K562 (cell line): ENCODE measurements around the gene MED15. TPM values are rescaled to one million over a fixed set of nuclear protein-coding genes. Genes with fewer than 3 reads are reported as not detected.
A peak's percentile ranks its signal among the peaks of the same experiment; 100 is the strongest.

Experiments used
- CREB1 ChIP-seq, 2 experiments: sonication (generic) in 1 of 2; formaldehyde crosslinking in 1 of 2; IDR thresholded peaks; 2 replicates each; pipeline versions ENCODE4 v1.6.1 to v1.8.0; 2012 to 2022; ENCODE audit warnings: inconsistent platforms in 1 of 2, mild to moderate bottlenecking in 1 of 2, missing genetic modification reagents in 1 of 2, moderate library complexity in 1 of 2
- FOS ChIP-seq: IDR thresholded peaks from 3 replicates; pipeline ENCODE4 v1.6.1; 2011; ENCODE audit not compliant: insufficient read length; ENCODE audit errors: extremely low read depth
- HCFC1 ChIP-seq: IDR thresholded peaks from 2 replicates; pipeline ENCODE4 v1.6.1; 2012; ENCODE audit warnings: low read depth, low read length, improper control_type of control experiment
- KLF1 ChIP-seq: fragments of 450-650 bp; IDR thresholded peaks from 2 replicates; pipeline ENCODE4 v1.6.1; 2016; ENCODE audit warnings: missing genetic modification characterization, missing compliant biosample characterization
- MAZ ChIP-seq, 2 experiments: fragments of 450-650 bp in 1 of 2; sonication (generic) in 1 of 2; formaldehyde crosslinking; IDR thresholded peaks in 1 of 2; conservative IDR thresholded peaks in 1 of 2; 2 replicates each; pipeline versions ENCODE4 v1.4.0 to v1.5.0; 2020; ENCODE audit warnings: mild to moderate bottlenecking in 1 of 2, missing genetic modification reagents in 1 of 2
- NR2F6 ChIP-seq: fragments of 450-650 bp; formaldehyde crosslinking; IDR thresholded peaks from 2 replicates; pipeline ENCODE4 v1.4.0; 2020; ENCODE audit warnings: mild to moderate bottlenecking
- PATZ1 ChIP-seq: fragments of 250-450 bp; sonication (Bioruptor Pico); IDR thresholded peaks from 2 replicates; pipeline ENCODE4 v1.5.0; 2020; ENCODE audit warnings: mild to moderate bottlenecking, borderline replicate concordance
- PRPF4 ChIP-seq: fragments of 200-400 bp; formaldehyde crosslinking; IDR thresholded peaks from one replicate; pipeline ENCODE4 v1.6.1; 2017; ENCODE audit warnings: low read length, low read depth, mild to moderate bottlenecking; ENCODE audit not compliant: insufficient read depth, poor library complexity, severe bottlenecking
- RBM39 ChIP-seq: fragments of 200-400 bp; formaldehyde crosslinking; optimal IDR thresholded peaks from 2 replicates; pipeline ENCODE3; 2018; ENCODE audit warnings: low read depth, low read length
- RNF219 ChIP-seq: fragments of 250-450 bp; sonication (Bioruptor Pico); IDR thresholded peaks from 2 replicates; pipeline ENCODE4 v1.5.0; 2022; ENCODE audit warnings: mild to moderate bottlenecking
- USF1 ChIP-seq: sonication (generic); formaldehyde crosslinking; IDR thresholded peaks from 2 replicates; pipeline ENCODE4 v1.9.0; 2022; ENCODE audit warnings: mild to moderate bottlenecking, missing genetic modification reagents
- ZFP36 ChIP-seq: fragments of 150-350 bp; IDR thresholded peaks from 2 replicates; pipeline ENCODE4 v1.6.1; 2018; ENCODE audit warnings: low read length, low read depth; ENCODE audit not compliant: partially characterized antibody
- ZNF12 ChIP-seq: sonication (generic); formaldehyde crosslinking; IDR thresholded peaks from 2 replicates; pipeline ENCODE4 v1.4.0; 2020; ENCODE audit warnings: mild to moderate bottlenecking, missing genetic modification reagents
- ZNF124 ChIP-seq: sonication (generic); formaldehyde crosslinking; IDR thresholded peaks from 2 replicates; pipeline ENCODE4 v1.8.1; 2022; ENCODE audit warnings: missing genetic modification reagents
- ZNF717 ChIP-seq: fragments of 250-450 bp; sonication (Bioruptor Pico); IDR thresholded peaks from 2 replicates; pipeline ENCODE4 v1.5.0; 2021
- polyA plus RNA-seq, 8 experiments: library from polyadenylated mRNA; depleted of rRNA in 4 of 8; stranded (reverse) in 5 of 8; unstranded in 3 of 8; fragments of >200 nt; fragmentation: Nextera tagmentation in 2 of 8; fragmentation: Illumina TruSeq in 1 of 8; extraction: Ambion mirVana in 2 of 8; extraction: Trizol in 1 of 8; gene quantifications; 2 replicates each; pipeline versions ENCODE4 v1.2.1 to v1.2.3, GENCODE V29; 2011 to 2014; ENCODE audit warnings: inconsistent platforms in 1 of 8, missing spikeins in 1 of 8
- total RNA-seq, 7 experiments: library from RNA; depleted of rRNA in 6 of 7; stranded (reverse); fragments of >200 nt in 6 of 7; fragmentation: Illumina TruSeq in 2 of 7; extraction: Trizol in 2 of 7; gene quantifications; 2 replicates each; pipeline versions ENCODE4 v1.2.1 to v1.2.3, GENCODE V29; 2011 to 2021; ENCODE audit warnings: low replicate concordance in 1 of 7
- TF ChIP-seq, protein P1 (sequence below): fragments of 250-450 bp; sonication (Bioruptor Pico); IDR thresholded peaks from 2 replicates; pipeline ENCODE4 v1.4.0; 2020

Gene MED15
- total and polyA plus RNA-seq, 9 of the 15 experiments (the other 6 are each of a cell fraction or from before 2014, with no cell fraction given) = 4.0 to 271 (median 60.1) TPM

DNA sequence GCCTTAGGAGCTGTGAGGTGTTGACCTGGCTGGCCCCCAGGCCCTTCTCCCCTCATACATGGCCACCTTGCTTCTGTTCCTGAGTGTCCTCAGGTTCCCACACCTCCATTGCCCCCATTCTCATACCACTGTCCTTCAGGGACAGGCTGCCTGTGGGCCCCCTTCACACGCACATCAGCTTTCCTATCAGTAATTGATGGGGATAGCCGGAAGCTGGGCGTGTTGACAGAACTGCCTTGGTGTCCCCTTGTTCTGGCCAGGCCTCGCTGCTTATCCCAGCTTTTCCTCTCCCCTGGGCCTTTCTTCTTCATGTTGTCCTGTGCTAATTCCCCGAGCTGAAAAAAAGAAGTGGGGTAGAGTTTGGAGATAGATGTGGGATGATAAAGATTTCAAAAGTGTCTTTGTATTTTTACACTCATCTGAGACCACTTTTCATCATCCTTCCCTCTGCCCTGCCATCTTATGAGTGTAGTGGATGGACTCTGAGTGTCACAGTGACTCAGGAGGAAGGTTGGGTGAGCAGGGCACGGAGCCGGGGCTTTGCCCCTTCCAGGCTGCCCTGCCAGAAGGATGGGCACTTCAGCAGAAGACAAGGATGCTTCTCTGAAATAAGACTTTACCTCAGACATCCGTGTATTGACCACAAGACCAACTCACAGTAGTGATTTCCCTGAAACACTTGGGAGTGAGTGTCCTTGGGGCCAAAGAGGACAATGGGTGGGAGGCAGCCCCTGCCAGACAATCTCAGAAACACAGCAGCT lies 42.8 kb downstream of the MED15 start (continued):
- no peak for TF ChIP-seq FOS
- no peak for TF ChIP-seq ZNF124 (CRISPR knock-in tag)
- 0 out of 2 replicates have a peak, but pooled peaks have one; percentile 12 for TF ChIP-seq NR2F6 (CRISPR knock-in tag)
- TF ChIP-seq HCFC1 = no peak
- TF ChIP-seq ZNF12 (CRISPR knock-in tag) = peak; percentile 20; the same call in 1 of the 2 replicates
- no peak for TF ChIP-seq RBM39
- TF ChIP-seq, protein P1, sequence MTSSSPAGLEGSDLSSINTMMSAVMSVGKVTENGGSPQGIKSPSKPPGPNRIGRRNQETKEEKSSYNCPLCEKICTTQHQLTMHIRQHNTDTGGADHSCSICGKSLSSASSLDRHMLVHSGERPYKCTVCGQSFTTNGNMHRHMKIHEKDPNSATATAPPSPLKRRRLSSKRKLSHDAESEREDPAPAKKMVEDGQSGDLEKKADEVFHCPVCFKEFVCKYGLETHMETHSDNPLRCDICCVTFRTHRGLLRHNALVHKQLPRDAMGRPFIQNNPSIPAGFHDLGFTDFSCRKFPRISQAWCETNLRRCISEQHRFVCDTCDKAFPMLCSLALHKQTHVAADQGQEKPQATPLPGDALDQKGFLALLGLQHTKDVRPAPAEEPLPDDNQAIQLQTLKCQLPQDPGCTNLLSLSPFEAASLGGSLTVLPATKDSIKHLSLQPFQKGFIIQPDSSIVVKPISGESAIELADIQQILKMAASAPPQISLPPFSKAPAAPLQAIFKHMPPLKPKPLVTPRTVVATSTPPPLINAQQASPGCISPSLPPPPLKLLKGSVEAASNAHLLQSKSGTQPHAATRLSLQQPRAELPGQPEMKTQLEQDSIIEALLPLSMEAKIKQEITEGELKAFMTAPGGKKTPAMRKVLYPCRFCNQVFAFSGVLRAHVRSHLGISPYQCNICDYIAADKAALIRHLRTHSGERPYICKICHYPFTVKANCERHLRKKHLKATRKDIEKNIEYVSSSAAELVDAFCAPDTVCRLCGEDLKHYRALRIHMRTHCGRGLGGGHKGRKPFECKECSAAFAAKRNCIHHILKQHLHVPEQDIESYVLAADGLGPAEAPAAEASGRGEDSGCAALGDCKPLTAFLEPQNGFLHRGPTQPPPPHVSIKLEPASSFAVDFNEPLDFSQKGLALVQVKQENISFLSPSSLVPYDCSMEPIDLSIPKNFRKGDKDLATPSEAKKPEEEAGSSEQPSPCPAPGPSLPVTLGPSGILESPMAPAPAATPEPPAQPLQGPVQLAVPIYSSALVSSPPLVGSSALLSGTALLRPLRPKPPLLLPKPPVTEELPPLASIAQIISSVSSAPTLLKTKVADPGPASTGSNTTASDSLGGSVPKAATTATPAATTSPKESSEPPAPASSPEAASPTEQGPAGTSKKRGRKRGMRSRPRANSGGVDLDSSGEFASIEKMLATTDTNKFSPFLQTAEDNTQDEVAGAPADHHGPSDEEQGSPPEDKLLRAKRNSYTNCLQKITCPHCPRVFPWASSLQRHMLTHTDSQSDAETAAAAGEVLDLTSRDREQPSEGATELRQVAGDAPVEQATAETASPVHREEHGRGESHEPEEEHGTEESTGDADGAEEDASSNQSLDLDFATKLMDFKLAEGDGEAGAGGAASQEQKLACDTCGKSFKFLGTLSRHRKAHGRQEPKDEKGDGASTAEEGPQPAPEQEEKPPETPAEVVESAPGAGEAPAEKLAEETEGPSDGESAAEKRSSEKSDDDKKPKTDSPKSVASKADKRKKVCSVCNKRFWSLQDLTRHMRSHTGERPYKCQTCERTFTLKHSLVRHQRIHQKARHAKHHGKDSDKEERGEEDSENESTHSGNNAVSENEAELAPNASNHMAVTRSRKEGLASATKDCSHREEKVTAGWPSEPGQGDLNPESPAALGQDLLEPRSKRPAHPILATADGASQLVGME (CRISPR knock-in tag) = peak; percentile 44; the same call in 1 of the 2 replicates
- 0 out of 4 replicates have a peak, but pooled peaks of 1 of the 2 experiments have one; percentile 10 for TF ChIP-seq MAZ (CRISPR knock-in tag; conservative IDR thresholded peaks at IDR 0.05 in 1 of 2, IDR thresholded peaks at IDR 0.05 in 1 of 2)
- TF ChIP-seq USF1 (CRISPR knock-in tag) = no peak
- 0 out of 2 replicates have a peak, but pooled peaks have one; percentile 66 for TF ChIP-seq PATZ1 (CRISPR knock-in tag)
- 0 out of 2 replicates have a peak, but pooled peaks have one; percentile 13 for TF ChIP-seq KLF1
- TF ChIP-seq PRPF4 = no peak
- TF ChIP-seq RNF219 (CRISPR knock-in tag) = no peak
- TF ChIP-seq ZFP36 = no peak
- no peak for TF ChIP-seq ZNF717 (CRISPR knock-in tag)
- peak; percentile 11; the same call in 1 of the 2 replicates for TF ChIP-seq CREB1 (IDR thresholded peaks at IDR 0.05)
- TF ChIP-seq CREB1 (CRISPR knock-in tag; IDR thresholded peaks at IDR 0.05) = no peak
